ENCODE results near the gene C11orf98.
"Not testable (repeated sequence)": the region's sequence is repeated elsewhere in the genome, so short reads cannot be mapped to it uniquely, and the experiment has no call there.

The C11orf98 gene

GRCh38 chr11:62665075-62665598 lies at the start of gene C11orf98, which contains the start of gene CSKMT:
Gene C11orf98 (minus strand): TSS chr11:62665210. CDS start chr11:62665169, 41 bp downstream.
Gene CSKMT (plus strand): TSS chr11:62665312. CDS start chr11:62665880, 568 bp downstream.
- DNase-seq (ENCODE audit: low read depth in 3 of 3) = peak; percentile 92 to 97 (median 92)

DNA sequence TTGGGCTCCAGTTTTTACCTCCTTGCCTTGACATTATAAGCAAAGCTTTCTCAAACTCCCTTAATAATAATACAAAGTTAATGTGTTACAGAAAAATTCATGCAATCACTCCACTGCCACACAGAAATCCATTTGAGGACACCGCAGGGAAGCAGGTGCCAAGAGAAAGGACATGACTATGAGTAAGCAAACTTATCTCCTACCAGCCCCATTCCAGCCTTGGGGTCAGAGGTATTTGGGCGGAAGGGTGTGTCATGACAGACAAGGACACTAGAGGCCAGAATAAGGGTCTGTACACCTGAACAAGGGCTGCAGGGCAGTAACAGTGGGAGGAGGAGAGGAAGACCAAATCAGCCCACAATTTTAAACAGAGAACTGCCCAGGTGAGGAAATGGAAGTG lies 48.3 kb upstream of the C11orf98 start:
- no peak for DNase-seq (ENCODE audit: low read depth in 3 of 3)

DNA sequence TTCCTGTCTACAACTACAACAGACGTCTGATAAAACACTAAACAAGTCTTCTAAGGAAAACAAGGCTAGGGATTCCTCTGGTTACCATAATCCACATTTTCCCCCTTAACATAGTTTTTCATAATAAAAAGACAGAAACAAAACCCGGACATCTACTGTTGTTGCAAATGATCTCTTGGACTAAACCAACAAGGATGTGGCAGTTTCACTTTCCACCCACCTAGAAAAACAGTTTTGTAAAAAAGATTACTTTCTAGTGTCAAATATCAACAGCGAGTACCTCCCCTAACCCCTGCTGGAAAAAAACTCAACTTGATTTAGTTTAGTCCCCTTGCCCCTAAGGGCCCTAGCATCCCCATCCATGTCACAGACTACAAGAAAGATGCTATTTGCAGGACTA lies 47.9 kb upstream of the C11orf98 start:
- no peak for DNase-seq (ENCODE audit: low read depth in 3 of 3)

DNA sequence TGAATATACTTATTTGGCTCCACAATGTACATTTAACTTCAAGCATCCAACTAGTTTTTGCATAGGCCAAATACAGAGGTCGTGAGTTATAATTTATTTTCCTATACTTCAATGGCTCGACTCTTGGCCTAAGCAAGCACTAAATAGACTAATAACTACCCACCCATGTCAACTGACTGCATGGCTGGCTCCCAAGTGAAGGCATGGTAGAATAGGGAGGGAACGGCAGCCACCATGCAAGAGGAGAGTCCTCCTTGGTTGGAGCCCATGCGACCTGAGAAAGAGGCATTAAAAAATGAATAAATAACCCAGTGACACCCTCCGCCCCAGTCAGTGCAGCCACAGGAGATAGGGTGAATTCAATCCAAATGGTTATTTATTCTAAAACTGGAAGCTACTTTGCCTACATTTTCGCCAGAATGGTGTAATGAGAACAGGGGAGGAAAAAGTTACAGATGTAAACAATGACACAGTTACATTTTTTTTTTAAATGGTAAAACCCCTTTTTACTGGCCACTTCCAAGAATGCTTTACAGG lies 47.3 kb upstream of the C11orf98 start:
- no peak for DNase-seq (ENCODE audit: low read depth in 3 of 3)

DNA sequence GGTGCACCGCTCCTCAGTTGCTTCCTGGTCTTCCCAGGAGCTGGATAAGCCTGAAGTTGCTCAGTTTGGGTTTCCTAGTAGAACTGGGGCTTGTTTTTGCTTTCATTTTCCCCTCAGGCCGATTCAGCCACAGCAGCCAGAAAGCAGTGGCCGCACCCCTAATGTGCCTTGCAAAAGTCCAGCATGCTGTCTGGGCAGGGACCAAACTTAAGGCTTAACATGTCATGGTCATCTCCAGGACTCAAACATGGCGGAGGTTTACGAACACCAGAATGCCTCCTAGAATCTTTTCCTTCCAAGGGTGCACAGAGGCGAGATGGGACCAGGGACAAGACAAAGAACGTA lies 45.0 kb upstream of the C11orf98 start:
- no peak for DNase-seq (ENCODE audit: low read depth in 3 of 3)

DNA sequence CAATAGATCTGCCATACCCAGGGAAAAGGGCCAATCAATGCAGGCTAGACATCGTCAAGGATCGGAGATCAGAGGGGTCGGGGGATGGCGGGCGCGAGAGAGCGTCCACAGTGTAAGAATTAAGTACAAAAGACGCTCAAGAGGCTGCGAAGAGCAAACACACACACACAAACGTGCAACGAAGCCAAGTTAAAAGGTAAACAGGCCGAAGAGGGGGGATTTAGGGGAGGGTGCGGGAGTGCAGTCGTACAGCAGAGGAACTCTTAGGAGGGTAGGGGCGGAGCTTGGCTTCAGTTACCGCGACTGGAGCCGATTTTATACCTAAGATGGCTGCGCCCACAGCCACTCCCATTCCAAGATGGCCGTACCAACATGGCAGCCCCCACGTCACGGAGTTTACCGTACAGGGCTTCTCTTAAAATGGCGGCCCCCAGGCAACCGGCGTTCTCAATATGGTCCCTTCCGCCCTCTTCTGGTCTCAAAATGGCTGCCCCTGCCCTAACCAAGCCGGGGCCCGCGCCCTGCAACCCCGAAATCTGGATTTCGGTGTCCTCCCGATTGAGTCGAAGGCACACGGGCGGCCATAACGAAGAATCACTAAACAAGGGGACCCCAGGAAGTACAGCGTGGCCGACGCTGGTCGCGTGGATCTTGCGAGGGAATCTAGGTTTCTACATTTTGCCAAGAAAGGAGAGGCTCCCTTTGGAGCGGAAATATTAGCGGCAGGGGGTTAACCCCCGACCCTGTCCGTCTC lies 44.4 kb upstream of the C11orf98 start:
- peak; percentile 88 to 95 (median 92) for DNase-seq (ENCODE audit: low read depth in 3 of 3)

GRCh38 chr11:62708793-62709192 lies 43.8 kb upstream of the C11orf98 start:
- DNase-seq (ENCODE audit: low read depth in 3 of 3) = peak in 1 of 3 donors; percentile 29

DNA sequence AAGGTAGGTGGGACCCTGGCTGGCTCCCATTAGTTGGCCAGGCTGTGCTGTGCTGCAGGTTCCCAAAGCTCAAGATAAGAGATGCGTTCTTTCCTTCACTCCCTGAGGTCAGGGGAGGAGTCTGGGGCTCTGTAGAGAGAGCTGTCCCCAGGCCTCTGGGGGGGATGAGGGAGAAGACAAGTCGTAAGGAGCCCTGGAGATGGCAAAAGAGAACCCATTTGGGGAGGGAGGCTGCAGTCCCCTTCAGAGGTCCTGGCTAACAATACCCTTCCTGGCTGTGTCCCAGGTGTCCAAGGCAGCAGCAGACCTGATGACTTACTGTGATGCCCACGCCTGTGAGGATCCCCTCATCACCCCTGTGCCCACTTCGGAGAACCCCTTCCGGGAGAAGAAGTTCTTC lies 43.4 kb upstream of the C11orf98 start:
- DNase-seq (ENCODE audit: low read depth in 3 of 3) = no peak

- DNase-seq (ENCODE audit: low read depth in 3 of 3) = no peak
These were observed 42.4 kb upstream of the C11orf98 start, which contains the start of the genes BSCL2 and GNG3 for GRCh38 chr11:62707277-62707861. Gene BSCL2 (minus strand): TSS chr11:62707424. CDS start chr11:62707195, 229 bp downstream. Gene GNG3 (plus strand): TSS chr11:62707676. CDS start chr11:62708296, 620 bp downstream.

DNA sequence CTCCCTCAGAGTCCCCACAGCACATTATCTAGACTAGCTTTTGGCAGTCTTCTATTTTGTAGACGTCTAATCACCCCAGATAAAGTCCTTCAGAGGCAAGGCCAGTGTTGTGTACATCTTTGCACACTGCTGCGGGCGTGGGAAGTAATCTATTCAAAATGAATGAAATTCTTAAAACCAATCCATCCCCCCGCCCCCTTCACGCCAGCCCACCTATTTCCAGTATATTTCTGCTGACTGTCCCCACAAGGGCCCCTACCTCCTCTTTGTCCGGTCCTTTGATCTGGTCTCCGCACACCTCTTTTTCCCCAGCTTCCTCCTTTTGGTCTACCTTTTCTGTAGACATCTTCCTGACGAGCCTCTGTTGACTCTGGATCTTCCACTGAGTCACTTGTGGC lies 41.8 kb upstream of the C11orf98 start:
- DNase-seq (ENCODE audit: low read depth in 3 of 3) = no peak

- peak; percentile 87 to 94 (median 91) for DNase-seq (ENCODE audit: low read depth in 3 of 3)
These were observed 41.2 kb upstream of the C11orf98 start for GRCh38 chr11:62705880-62706849.

GRCh38 chr11:62705413-62705812 lies 40.4 kb upstream of the C11orf98 start:
- no peak for DNase-seq (ENCODE audit: low read depth in 3 of 3)

GRCh38 chr11:62703921-62704320 lies 38.9 kb upstream of the C11orf98 start:
- DNase-seq (ENCODE audit: low read depth in 3 of 3) = not testable (repeated sequence)

GRCh38 chr11:62702246-62702645 lies 37.2 kb upstream of the C11orf98 start:
- DNase-seq (ENCODE audit: low read depth in 3 of 3) = no peak

DNA sequence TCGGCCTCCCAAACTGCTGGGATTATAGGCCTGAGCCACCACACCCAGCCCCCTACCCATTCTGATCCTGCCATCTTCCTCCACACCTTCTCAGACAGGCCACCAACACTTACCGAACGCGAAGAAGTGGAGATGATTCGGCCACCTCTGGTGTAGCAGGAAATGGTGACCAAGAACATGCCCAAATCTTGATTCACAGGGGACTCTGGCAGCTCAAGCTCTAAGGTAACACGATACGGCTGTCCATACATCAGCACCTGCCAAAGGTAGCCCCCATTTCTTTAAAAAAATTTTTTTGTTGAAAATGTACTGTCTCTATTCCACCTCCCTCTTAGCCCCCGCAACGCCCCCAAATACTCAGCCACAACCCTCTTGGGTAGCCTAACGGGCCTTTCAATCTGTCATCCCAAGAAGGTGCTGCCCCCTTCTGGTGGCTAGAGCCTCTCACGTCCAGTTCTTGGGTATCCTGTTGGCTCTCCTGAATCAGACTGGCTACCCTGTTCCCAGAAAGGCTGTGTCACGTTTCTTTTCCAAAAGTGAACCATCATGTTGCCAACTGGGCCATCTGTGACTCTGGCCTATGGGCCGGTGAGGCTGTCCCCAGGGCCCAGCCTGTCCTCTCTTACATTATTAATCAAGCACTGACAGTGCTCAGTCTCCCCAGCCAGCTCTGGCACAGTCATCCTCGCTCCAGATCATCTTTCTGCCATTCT lies 29.6 kb upstream of the C11orf98 start:
- DNase-seq (ENCODE audit: low read depth in 3 of 3) = peak in 2 of 3 donors; percentile 56 to 71

- not testable (repeated sequence) for DNase-seq (ENCODE audit: low read depth in 3 of 3)
These were observed 28.6 kb upstream of the C11orf98 start for GRCh38 chr11:62693624-62694023.

GRCh38 chr11:62689421-62690183 lies 24.6 kb upstream of the C11orf98 start, which contains the start of gene LRRN4CL:
Gene LRRN4CL (minus strand): TSS chr11:62689530. CDS start chr11:62688508, 1,022 bp downstream.
- no peak for DNase-seq (ENCODE audit: low read depth in 3 of 3)

DNA sequence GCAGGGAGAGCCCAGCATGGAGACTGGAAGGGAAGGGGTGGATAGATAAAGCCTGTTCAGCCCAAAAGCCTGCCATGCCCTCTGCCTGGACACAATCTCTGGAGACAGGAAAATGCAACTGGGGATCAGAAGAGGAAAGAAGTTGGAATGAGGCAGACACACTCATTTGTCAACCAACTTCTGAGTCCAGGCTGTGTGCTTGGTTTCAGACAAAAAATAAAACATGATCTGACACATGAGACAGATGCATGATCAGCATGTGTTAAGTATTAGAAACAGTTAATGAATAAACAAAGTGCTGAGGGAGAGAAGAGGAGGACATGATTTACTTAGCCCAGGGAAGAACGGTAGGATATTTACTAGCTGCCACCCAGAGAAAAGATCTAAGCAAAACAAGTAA lies 23.5 kb upstream of the C11orf98 start:
- no peak for DNase-seq (ENCODE audit: low read depth in 3 of 3)

DNA sequence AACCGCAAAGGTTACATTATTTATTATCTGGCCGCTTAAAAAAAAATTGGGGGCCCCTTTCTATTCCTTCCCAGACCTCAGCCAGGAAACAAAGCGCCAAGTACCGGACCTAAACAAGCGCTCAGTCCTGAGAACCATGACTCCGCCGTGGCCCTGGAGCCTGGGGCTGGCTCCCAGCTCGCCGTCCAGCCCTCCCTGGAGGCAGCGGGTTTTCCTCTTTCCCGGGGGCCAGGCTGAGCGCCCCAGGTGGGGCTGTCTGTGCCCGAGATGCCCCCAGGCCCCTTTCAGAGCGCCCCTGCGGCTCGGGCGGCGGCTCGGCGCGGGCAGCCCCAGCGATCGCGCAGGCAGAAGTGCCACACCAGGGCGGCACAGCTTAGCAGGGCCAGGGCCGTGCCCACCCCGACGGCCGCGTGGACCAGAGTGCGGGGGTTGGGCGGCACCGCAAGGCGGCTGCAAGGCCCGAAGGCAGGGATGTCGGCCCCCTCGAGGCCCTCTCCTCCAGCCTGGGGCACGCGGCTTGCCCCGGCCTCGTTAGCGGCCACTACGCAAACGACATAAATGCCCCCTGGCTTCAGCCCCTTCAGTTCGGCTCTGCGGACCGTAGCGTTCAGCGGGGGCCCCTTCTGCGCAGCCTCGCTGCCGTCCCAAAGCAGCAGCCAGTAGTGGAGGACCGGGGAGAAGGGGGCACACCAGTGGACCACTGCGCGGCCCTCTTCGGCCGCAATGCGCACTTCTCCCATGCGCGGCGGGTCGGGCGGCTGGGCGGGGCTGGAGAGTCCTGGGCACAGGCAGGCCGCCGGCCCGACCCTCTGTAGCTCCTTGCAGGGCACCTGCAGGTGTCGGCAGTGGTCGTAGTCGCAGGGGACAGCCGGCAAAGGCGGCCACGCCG lies 22.7 kb upstream of the C11orf98 start:
- no peak for DNase-seq (ENCODE audit: low read depth in 3 of 3)
